HepG2 (cell line): ENCODE data around the gene UCP1. TPM values are rescaled to one million over a fixed set of nuclear protein-coding genes. Genes with fewer than 3 reads are reported as not detected.

Experiments
- CBX1 ChIP-seq: IDR thresholded peaks from one replicate; pipeline ENCODE4 v1.6.1; 2016; ENCODE audit warnings: antibody characterized with exemption, low read depth
- JUN ChIP-seq: sonication (generic); formaldehyde crosslinking; IDR thresholded peaks from 2 replicates; pipeline ENCODE4 v1.4.0; 2020; ENCODE audit warnings: mild to moderate bottlenecking, missing genetic modification reagents
- KLF15 ChIP-seq: sonication (generic); formaldehyde crosslinking; IDR thresholded peaks from 2 replicates; pipeline ENCODE4 v1.8.1; 2023; ENCODE audit warnings: borderline replicate concordance, mild to moderate bottlenecking, inconsistent platforms, missing genetic modification reagents, mixed read lengths
- POLR2G ChIP-seq: fragments of 200-400 bp; formaldehyde crosslinking; IDR thresholded peaks from 2 replicates; pipeline ENCODE4 v1.6.1; 2018; ENCODE audit warnings: mild to moderate bottlenecking, low read depth, low read length, moderate library complexity
- RBM39 ChIP-seq: fragments of 200-400 bp; formaldehyde crosslinking; IDR thresholded peaks from one replicate; pipeline ENCODE4 v1.6.1; 2018; ENCODE audit warnings: antibody characterized with exemption, mild to moderate bottlenecking, low read depth, low read length; ENCODE audit not compliant: poor library complexity, severe bottlenecking
- STAT5B ChIP-seq: sonication (generic); formaldehyde crosslinking; IDR thresholded peaks from 2 replicates; pipeline ENCODE4 v1.4.0; 2020; ENCODE audit warnings: missing genetic modification reagents
- USF2 ChIP-seq, 2 experiments: sonication (generic) in 1 of 2; formaldehyde crosslinking in 1 of 2; IDR thresholded peaks; 2 replicates each; pipeline versions ENCODE4 v1.5.1 to v1.6.1; 2011 to 2020; ENCODE audit warnings: borderline replicate concordance in 1 of 2, low read depth in 1 of 2, low read length in 1 of 2, mild to moderate bottlenecking in 1 of 2, missing genetic modification reagents in 1 of 2, moderate library complexity in 1 of 2
- ZFP82 ChIP-seq: sonication (generic); formaldehyde crosslinking; IDR thresholded peaks from 2 replicates; pipeline ENCODE4 v1.5.1; 2020; ENCODE audit warnings: mild to moderate bottlenecking, missing genetic modification reagents, borderline replicate concordance
- ZKSCAN8 ChIP-seq: IDR thresholded peaks from 2 replicates; pipeline ENCODE4 v1.6.1; 2016; ENCODE audit warnings: borderline replicate concordance, missing genetic modification reagents, missing compliant biosample characterization
- ZNF260 ChIP-seq: sonication (generic); formaldehyde crosslinking; IDR thresholded peaks from 2 replicates; pipeline ENCODE4 v1.4.0; 2020; ENCODE audit warnings: missing genetic modification reagents, low read depth, mild to moderate bottlenecking, borderline replicate concordance
- ZNF264 ChIP-seq: sonication (generic); formaldehyde crosslinking; IDR thresholded peaks from 2 replicates; pipeline ENCODE4 v1.4.0; 2020; ENCODE audit warnings: missing genetic modification reagents
- ZNF563 ChIP-seq: sonication (generic); formaldehyde crosslinking; IDR thresholded peaks from 2 replicates; pipeline ENCODE4 v1.8.0; 2022; ENCODE audit warnings: mild to moderate bottlenecking, moderate library complexity, missing genetic modification reagents
- ZNF589 ChIP-seq: sonication (generic); formaldehyde crosslinking; conservative IDR thresholded peaks from 2 replicates; pipeline ENCODE4 v1.8.0; 2022; ENCODE audit warnings: mild to moderate bottlenecking, moderate library complexity, missing genetic modification reagents
- ZNF652 ChIP-seq: IDR thresholded peaks from 2 replicates; pipeline ENCODE4 v1.6.1; 2016; ENCODE audit warnings: low read depth, borderline replicate concordance
- ZNF746 ChIP-seq: sonication (generic); formaldehyde crosslinking; IDR thresholded peaks from 2 replicates; pipeline ENCODE4 v1.8.0; 2022; ENCODE audit warnings: mild to moderate bottlenecking, missing genetic modification reagents
- polyA plus RNA-seq, 8 experiments: library from polyadenylated mRNA; depleted of rRNA in 3 of 8; stranded (reverse) in 7 of 8; unstranded in 1 of 8; fragments of >200 nt; fragmentation: Illumina TruSeq in 4 of 8; extraction: Trizol in 4 of 8; gene quantifications; 2 replicates each; pipeline versions ENCODE4 v1.2.1 to v1.2.3, GENCODE V29; 2011 to 2016; ENCODE audit warnings: low read depth in 4 of 8, missing spikeins in 1 of 8, mixed read lengths in 1 of 8; ENCODE audit not compliant: insufficient read depth in 1 of 8
- total RNA-seq, 5 experiments: library from RNA; depleted of rRNA; stranded (reverse); fragments of >200 nt; fragmentation: Illumina TruSeq; extraction: Trizol; gene quantifications; 2 replicates each; pipeline ENCODE4 v1.2.3, GENCODE V29; 2016; ENCODE audit warnings: low read depth in 1 of 5
- TF ChIP-seq, protein P1 (sequence below): sonication (generic); formaldehyde crosslinking; IDR thresholded peaks from 2 replicates; pipeline ENCODE4 v1.4.0; 2020; ENCODE audit warnings: mild to moderate bottlenecking, missing genetic modification reagents
- TF ChIP-seq, protein P2 (sequence below): sonication (generic); formaldehyde crosslinking; IDR thresholded peaks from 2 replicates; pipeline ENCODE4 v1.5.1; 2020; ENCODE audit warnings: missing genetic modification reagents, mild to moderate bottlenecking, borderline replicate concordance

UCP1 gene
- total and polyA plus RNA-seq, 2 of the 13 experiments (the other 11 are each of a cell fraction or from before 2014, with no cell fraction given), result 0.11 TPM

DNA sequence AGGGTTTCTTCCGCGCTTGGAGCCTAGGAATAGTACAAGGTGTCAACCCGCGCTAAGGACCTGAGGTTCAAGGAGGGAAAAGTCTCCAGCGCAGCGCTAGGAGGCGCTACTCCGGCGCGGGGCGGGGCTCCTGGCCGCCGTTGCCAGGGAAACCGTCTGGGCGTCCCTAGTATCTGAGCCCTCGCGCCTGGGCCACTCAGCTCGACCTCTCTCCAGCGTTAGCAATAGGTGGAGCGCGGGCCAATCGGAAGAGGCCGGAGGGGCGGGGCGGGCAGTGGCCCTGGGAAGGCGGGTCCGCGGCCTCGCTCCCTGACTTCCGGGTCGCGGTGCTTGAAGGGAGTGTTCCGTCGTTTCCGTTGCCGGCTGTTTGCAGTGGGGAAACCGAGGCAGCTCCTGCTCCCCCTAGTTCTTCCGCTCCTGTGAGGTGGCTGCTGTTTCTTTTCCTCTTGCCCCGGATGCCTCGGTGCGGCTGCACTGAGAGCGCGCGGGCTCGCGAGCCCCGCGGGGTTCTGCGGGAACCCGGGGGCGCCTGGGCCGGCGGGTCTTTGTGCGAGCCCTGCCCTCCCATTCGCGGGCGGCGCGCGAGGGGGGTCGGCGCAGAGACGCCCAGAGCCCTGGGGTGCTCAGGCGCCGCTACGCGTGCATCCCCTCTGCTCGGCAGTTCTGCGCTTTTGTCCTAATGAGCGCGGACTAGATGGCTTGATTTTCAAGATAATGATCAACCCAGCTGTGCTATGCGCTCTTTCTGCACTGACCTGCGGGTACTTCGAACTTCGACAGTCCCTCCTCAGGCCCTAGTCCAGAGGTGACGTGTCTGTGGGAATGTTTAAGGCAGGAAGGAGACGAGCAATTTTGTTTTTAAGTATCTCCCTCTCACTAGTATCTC lies 44.7 kb downstream of the UCP1 start, which contains the start of gene ELMOD2 (continued):
- TF ChIP-seq, protein P1, sequence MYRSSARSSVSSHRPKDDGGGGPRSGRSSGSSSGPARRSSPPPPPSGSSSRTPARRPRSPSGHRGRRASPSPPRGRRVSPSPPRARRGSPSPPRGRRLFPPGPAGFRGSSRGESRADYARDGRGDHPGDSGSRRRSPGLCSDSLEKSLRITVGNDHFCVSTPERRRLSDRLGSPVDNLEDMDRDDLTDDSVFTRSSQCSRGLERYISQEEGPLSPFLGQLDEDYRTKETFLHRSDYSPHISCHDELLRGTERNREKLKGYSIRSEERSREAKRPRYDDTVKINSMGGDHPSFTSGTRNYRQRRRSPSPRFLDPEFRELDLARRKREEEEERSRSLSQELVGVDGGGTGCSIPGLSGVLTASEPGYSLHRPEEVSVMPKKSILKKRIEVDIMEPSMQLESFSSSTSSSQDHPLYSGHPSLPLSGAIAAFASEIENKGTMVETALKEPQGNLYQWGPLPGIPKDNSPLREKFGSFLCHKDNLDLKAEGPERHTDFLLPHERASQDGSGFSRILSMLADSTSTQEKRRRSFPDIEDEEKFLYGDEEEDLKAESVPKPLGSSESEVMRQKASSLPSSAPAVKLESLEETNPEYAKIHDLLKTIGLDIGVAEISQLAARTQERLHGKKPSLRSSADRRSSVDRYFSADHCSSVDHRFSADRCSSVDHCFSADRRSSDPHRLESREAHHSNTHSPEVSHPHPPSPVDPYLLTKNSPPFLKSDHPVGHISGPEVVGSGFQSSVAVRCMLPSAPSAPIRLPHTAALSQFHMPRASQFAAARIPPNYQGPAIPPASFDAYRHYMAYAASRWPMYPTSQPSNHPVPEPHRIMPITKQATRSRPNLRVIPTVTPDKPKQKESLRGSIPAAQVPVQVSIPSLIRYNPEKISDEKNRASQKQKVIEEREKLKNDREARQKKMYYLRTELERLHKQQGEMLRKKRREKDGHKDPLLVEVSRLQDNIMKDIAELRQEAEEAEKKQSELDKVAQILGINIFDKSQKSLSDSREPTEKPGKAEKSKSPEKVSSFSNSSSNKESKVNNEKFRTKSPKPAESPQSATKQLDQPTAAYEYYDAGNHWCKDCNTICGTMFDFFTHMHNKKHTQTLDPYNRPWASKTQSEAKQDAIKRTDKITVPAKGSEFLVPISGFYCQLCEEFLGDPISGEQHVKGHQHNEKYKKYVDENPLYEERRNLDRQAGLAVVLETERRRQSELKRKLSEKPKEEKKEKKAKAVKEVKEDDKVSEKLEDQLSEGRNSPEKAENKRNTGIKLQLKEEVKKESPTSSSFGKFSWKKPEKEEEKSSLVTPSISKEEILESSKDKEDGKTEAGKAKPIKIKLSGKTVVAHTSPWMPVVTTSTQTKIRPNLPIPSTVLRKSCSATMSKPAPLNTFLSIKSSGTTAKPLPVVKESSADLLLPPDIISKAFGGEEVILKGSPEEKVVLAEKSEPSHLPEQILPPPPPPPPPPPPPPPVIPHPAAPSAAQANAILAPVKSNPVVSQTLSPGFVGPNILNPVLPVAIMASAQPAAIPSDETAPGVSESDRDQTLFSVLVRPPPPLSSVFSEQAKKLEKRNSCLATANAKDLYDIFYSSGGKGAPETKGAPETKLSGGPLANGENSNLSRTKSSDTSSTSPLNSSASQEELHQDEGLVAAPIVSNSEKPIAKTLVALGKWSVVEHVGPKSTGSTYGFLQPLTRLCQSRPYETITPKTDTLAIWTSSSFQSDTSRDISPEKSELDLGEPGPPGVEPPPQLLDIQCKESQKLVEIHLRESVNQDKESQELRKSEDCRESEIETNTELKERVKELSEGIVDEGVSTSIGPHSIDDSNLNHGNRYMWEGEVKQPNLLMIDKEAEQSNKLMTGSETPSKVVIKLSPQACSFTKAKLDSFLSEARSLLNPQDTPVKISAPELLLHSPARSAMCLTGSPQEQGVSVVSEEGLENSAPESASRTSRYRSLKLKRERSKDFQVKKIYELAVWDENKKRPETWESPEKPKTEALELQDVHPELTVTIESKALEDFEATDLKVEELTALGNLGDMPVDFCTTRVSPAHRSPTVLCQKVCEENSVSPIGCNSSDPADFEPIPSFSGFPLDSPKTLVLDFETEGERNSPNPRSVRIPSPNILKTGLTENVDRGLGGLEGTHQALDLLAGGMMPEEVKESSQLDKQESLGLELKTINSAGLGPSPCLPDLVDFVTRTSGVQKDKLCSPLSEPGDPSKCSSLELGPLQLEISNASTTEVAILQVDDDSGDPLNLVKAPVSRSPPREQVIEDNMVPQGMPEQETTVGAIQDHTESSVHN (CRISPR knock-in tag), result no peak
- TF ChIP-seq ZNF264 (CRISPR knock-in tag), result peak; percentile 84
- TF ChIP-seq STAT5B, result 0 out of 2 replicates have a peak, but pooled peaks have one; percentile 2
- no peak for TF ChIP-seq ZNF652
- TF ChIP-seq ZFP82 (CRISPR knock-in tag), result no peak; the same call in 1 of the 2 replicates
- TF ChIP-seq USF2 (IDR thresholded peaks at IDR 0.05; ENCODE audit: low read depth, low read length), result no peak
- TF ChIP-seq USF2 (CRISPR knock-in tag; IDR thresholded peaks at IDR 0.05; ENCODE audit: borderline replicate concordance), result no peak
- TF ChIP-seq RBM39, result peak; percentile 66
- TF ChIP-seq, protein P2, sequence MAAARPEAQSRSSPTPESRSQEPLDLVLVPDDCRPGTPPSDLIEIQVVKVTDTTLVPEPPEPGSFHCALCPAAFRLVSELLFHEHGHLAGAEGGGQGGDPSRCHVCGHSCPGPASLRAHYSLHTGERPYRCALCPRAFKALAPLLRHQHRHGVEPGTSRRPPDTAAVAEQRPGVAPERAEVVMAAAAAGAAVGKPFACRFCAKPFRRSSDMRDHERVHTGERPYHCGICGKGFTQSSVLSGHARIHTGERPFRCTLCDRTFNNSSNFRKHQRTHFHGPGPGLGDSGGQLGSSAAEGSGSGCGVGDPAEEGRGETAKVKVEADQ (CRISPR knock-in tag), result peak; percentile 95
- TF ChIP-seq ZKSCAN8 (CRISPR knock-in tag), result no peak
- TF ChIP-seq POLR2G, result peak; percentile 91
- no peak for TF ChIP-seq ZNF746 (CRISPR knock-in tag)
- no peak; the same call in 1 of the 2 replicates for TF ChIP-seq ZNF589 (CRISPR knock-in tag)
- no peak for TF ChIP-seq ZNF260 (CRISPR knock-in tag)
- TF ChIP-seq ZNF563, result no peak
- no peak; the same call in 1 of the 2 replicates for TF ChIP-seq KLF15 (CRISPR knock-in tag)
- peak; percentile 34 for TF ChIP-seq CBX1
- TF ChIP-seq JUN (CRISPR knock-in tag), result peak; percentile 23; the same call in 1 of the 2 replicates
